Mesothelial cell of epicardium (in vitro differentiated cells): ENCODE data around the gene DBR1. TPM values are rescaled to one million over a fixed set of nuclear protein-coding genes. Genes with fewer than 3 reads are reported as not detected.

Experiments used
- DNase-seq, 2 experiments: peaks; one replicate each; pipeline ENCODE4 v3.0.0; 2021; ENCODE audit warnings: low spot score in 2 of 2; ENCODE audit not compliant: unreplicated experiment in 2 of 2
- H3K27ac Mint-ChIP-seq: 2 replicates; pipeline ENCODE4 v1.8.0; 2021; ENCODE audit warnings: mixed read lengths
- H3K27me3 Mint-ChIP-seq: 2 replicates; pipeline ENCODE4 v1.8.0; 2021; ENCODE audit warnings: low read depth, mixed read lengths
- H3K36me3 Mint-ChIP-seq: 2 replicates; pipeline ENCODE4 v1.8.0; 2021; ENCODE audit warnings: mixed read lengths
- H3K4me1 Mint-ChIP-seq: 2 replicates; pipeline ENCODE4 v1.8.0; 2021; ENCODE audit warnings: mixed read lengths
- H3K4me3 Mint-ChIP-seq: 2 replicates; pipeline ENCODE4 v1.8.0; 2021; ENCODE audit warnings: mild to moderate bottlenecking, moderate library complexity, mixed read lengths
- H3K9me3 Mint-ChIP-seq: 2 replicates; pipeline ENCODE4 v1.8.0; 2021; ENCODE audit warnings: mixed read lengths
- total RNA-seq: library from RNA; stranded (reverse); gene quantifications from 3 replicates; pipeline ENCODE4 v1.2.1, GENCODE V29; 2021
- TF ChIP-seq, protein P1 (sequence below): fragments of 200-600 bp; sonication (generic); IDR thresholded peaks from one replicate; pipeline ENCODE4 v1.5.0; 2021; ENCODE audit warnings: antibody characterized with exemption; ENCODE audit not compliant: unreplicated experiment

Gene DBR1
- total RNA-seq, 1 donor from 2014 or later: 19.3 TPM

GRCh38 chr3:138197058-138197457 is 22.3 kb upstream of the DBR1 start:
- no peaks in the 10 kb centered on the region for H3K27me3 Mint-ChIP-seq
- TF ChIP-seq, protein P1, sequence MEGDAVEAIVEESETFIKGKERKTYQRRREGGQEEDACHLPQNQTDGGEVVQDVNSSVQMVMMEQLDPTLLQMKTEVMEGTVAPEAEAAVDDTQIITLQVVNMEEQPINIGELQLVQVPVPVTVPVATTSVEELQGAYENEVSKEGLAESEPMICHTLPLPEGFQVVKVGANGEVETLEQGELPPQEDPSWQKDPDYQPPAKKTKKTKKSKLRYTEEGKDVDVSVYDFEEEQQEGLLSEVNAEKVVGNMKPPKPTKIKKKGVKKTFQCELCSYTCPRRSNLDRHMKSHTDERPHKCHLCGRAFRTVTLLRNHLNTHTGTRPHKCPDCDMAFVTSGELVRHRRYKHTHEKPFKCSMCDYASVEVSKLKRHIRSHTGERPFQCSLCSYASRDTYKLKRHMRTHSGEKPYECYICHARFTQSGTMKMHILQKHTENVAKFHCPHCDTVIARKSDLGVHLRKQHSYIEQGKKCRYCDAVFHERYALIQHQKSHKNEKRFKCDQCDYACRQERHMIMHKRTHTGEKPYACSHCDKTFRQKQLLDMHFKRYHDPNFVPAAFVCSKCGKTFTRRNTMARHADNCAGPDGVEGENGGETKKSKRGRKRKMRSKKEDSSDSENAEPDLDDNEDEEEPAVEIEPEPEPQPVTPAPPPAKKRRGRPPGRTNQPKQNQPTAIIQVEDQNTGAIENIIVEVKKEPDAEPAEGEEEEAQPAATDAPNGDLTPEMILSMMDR: no peak
- DNase-seq: no peak
- H3K4me1 Mint-ChIP-seq: peaks cover 4% of the 10 kb centered on the region
- H3K36me3 Mint-ChIP-seq: peaks cover 6% of the 10 kb centered on the region
- H3K4me3 Mint-ChIP-seq: no peak overlapping the region
- H3K27ac Mint-ChIP-seq: no peak overlapping the region
- no peaks in the 10 kb centered on the region for H3K9me3 Mint-ChIP-seq

DNA sequence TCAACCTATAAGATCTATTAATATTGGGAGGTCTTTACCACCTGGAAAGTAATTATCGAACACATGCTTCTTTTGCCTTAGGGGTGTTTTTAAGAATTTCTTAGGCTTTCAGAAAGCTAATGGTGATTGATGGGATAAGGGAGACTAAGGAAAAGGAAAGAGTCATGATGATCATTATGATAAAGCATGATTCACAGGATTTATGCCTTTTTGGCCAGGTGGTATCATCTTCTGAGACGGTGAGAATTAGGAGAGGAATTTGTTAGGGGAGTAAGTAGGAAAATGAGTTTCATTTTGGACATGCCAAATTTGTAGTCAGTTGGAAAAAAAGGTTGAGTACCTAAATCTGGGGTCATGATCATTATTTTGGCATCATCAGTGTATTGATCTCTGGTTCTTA is 21.3 kb upstream of the DBR1 start:
- Mint-ChIP-seq H3K4me1 (peaks cover 4% of the 10 kb centered on the region), H3K4me3 (no peak overlapping the region), H3K27me3 (no peaks in the 10 kb centered on the region), H3K9me3 (peaks cover 6% of the 10 kb centered on the region), H3K27ac (no peak overlapping the region), H3K36me3 (peaks cover 11% of the 10 kb centered on the region)
- TF ChIP-seq, protein P1: no peak
- no peak for DNase-seq

DNA sequence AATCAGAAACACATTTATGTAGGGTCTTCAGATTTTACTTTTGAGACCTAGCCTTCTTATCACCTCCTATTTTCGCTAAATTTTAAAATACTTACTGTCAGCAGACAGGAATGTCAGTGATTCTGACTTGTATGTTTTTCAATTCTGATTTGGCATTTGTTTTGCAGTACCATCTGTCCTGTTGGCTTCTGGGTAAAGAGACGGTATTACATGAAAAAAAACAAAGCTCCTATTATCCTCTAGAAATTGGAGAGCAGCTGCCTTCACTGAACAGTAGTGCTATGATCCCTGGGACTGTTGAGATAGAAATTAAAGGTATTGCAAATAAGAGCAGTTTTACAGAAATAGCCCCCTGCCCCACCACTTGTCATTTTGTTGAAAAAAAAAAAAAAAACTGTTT is 20.8 kb upstream of the DBR1 start:
- H3K27me3 Mint-ChIP-seq: no peaks in the 10 kb centered on the region
- TF ChIP-seq, protein P1: no peak
- DNase-seq: no peak
- peaks cover 6% of the 10 kb centered on the region for H3K9me3 Mint-ChIP-seq
- no peak overlapping the region for H3K27ac Mint-ChIP-seq
- no peak overlapping the region for H3K4me3 Mint-ChIP-seq
- peaks cover 4% of the 10 kb centered on the region for H3K4me1 Mint-ChIP-seq
- peaks cover 14% of the 10 kb centered on the region for H3K36me3 Mint-ChIP-seq

- Mint-ChIP-seq H3K36me3 (peaks cover 10% of the 10 kb centered on the region), H3K4me1 (peaks cover 23% of the 10 kb centered on the region), H3K9me3 (peaks cover 6% of the 10 kb centered on the region), H3K27ac (peak overlapping the region; percentile 100), H3K27me3 (peaks cover 2% of the 10 kb centered on the region), H3K4me3 (peak overlapping the region; percentile 95)
- no peak for DNase-seq
- TF ChIP-seq, protein P1: no peak
These were observed 13.5 kb upstream of the DBR1 start for GRCh38 chr3:138188013-138188730.

GRCh38 chr3:138187296-138188012 is 12.7 kb upstream of the DBR1 start, which contains the start of gene ARMC8:
ARMC8 (plus strand) TSS chr3:138187301; CDS start chr3:138187555, 254 bp downstream.
- DNase-seq: peak; percentile 34 to 70
- peaks cover 6% of the 10 kb centered on the region for H3K9me3 Mint-ChIP-seq
- peak within 1 kb of the TSS; percentile 95 for H3K4me3 Mint-ChIP-seq
- TF ChIP-seq, protein P1: no peak
- peaks cover 2% of the 10 kb centered on the region for H3K27me3 Mint-ChIP-seq
- peaks cover 23% of the 10 kb centered on the region for H3K4me1 Mint-ChIP-seq
- H3K27ac Mint-ChIP-seq: peak within 1 kb of the TSS; percentile 100
- H3K36me3 Mint-ChIP-seq: peaks cover 9% of the 10 kb centered on the region
